Measurements from ENCODE around the gene CUX1. TPM values are rescaled to one million over a fixed set of nuclear protein-coding genes. Genes with fewer than 3 reads are reported as not detected.
A peak's percentile ranks its signal among the peaks of the same experiment; 100 is the strongest.

CUX1 gene
- total RNA-seq, 1 experiment from 2014 or later, result 49.8 TPM

DNA sequence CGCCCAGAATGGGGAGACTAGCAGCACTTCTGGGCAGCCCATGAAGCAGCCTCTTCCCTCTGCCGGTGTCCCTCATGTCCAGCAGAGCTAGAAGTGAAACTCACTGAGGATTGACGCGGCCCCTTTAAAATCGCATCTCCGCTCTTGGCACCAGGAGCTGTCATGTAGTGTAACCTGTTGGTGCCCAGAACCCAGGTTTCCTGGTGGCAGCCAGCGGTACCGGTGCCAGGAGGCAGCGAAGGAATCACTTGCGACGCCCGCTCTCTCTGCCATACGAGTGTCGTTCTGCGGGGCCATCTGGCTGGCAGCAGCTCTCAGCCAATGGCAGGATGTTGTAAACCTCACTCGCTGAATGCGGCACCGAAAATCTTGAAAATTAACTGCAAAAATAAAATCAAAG is 82.7 kb downstream of the CUX1 start:
- Histone ChIP-seq H3K27ac (no peak overlapping the region), H3K27me3 (replicated peaks) (no peaks in the 10 kb centered on the region), H3K4me1 (replicated peaks) (peaks cover 5% of the 10 kb centered on the region), H3K4me3 (peak overlapping the region; percentile 23), H3K36me3 (no peaks in the 10 kb centered on the region), H3K9me3 (replicated peaks) (no peaks in the 10 kb centered on the region)
- no peak for DNase-seq (ENCODE audit: low read depth in 1 of 2, low spot score in 2 of 2)

- Histone ChIP-seq H3K4me1 (replicated peaks) (peaks cover 10% of the 10 kb centered on the region), H3K27ac (no peak overlapping the region), H3K27me3 (replicated peaks) (no peaks in the 10 kb centered on the region), H3K36me3 (no peaks in the 10 kb centered on the region), H3K9me3 (replicated peaks) (no peaks in the 10 kb centered on the region; the same call in 1 of the 2 replicates), H3K4me3 (no peak overlapping the region)
- DNase-seq (ENCODE audit: low read depth in 1 of 2, low spot score in 2 of 2), result no peak
Measured at GRCh38 chr7:101901661-101902491, 84.5 kb downstream of the CUX1 start.

DNA sequence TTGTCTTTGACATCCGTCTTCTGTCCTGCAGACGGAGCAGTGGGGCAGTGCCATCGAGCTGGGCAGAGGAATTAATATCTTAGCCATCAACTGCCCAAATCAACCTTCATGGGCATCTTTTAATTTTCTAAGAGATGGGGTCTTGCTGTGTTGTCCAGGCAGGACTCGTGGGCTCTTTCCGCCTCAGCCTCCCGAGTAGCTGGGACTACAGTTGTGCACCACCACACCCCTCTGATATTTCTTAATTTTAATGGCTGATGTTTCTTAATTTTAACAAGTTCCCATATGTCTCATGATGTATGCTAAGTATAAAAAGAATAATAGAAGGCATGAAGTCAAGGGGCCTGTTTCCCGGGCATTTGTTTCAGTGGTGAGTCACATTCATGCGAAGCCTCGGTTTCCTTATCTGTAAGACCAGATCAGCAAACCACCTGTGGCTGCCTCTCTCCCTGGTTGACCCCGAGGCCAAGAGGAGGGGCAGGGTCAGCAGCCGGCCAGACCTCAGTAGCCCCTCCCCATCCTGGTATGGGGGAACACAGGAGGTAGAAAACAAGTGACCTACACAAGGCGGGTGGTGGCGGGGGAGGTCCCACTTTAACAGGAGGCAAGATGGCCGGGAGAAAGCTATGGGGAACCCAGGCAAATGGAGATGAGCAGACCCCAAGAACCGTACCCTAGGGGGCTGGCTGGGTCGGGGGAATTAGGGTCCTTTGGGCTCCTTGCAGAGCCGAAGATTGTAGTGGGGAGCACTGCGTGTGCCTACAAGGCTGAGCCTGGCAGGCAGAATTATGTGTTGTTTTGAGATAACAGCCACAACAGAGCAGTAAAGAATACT is 85.5 kb downstream of the CUX1 start:
- no peaks in the 10 kb centered on the region for H3K27me3 ChIP-seq (replicated peaks)
- H3K27ac ChIP-seq, result no peak overlapping the region
- no peaks in the 10 kb centered on the region for H3K36me3 ChIP-seq
- no peak for DNase-seq (ENCODE audit: low read depth in 1 of 2, low spot score in 2 of 2)
- H3K9me3 ChIP-seq (replicated peaks), result no peaks in the 10 kb centered on the region; the same call in 1 of the 2 replicates
- no peak overlapping the region for H3K4me3 ChIP-seq
- H3K4me1 ChIP-seq (replicated peaks), result peaks cover 10% of the 10 kb centered on the region

- Histone ChIP-seq H3K27ac (no peak overlapping the region), H3K27me3 (replicated peaks) (no peaks in the 10 kb centered on the region), H3K4me3 (no peak overlapping the region), H3K4me1 (replicated peaks) (peaks cover 10% of the 10 kb centered on the region), H3K9me3 (replicated peaks) (no peaks in the 10 kb centered on the region; the same call in 1 of the 2 replicates), H3K36me3 (no peaks in the 10 kb centered on the region)
- DNase-seq (ENCODE audit: low read depth in 1 of 2, low spot score in 2 of 2), result no peak
Measured at GRCh38 chr7:101903515-101903868, 86.1 kb downstream of the CUX1 start.

DNA sequence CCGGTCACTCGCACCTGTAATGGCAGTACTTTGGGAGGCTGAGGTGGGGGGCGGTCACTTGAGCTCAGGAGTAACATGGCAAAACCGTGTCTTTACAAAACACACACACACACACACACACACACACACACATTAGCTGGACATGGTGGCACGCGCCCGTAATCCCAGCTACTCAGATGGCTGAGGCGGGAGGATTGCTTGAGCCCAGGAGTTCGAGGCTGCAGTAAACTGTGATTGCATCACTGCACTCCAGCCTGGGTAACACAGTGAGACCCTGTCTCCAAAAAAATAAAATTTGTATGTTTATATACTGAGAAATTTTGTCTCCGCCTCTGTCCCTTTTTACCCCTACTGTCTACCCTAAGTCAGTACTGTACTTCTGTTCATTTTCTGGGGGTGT is 86.6 kb downstream of the CUX1 start:
- H3K4me3 ChIP-seq, result no peak overlapping the region
- H3K27me3 ChIP-seq (replicated peaks), result no peaks in the 10 kb centered on the region
- H3K36me3 ChIP-seq, result no peaks in the 10 kb centered on the region
- H3K27ac ChIP-seq, result no peak overlapping the region
- H3K4me1 ChIP-seq (replicated peaks), result peaks cover 10% of the 10 kb centered on the region
- no peak for DNase-seq (ENCODE audit: low read depth in 1 of 2, low spot score in 2 of 2)
- H3K9me3 ChIP-seq (replicated peaks), result no peaks in the 10 kb centered on the region; the same call in 1 of the 2 replicates

DNA sequence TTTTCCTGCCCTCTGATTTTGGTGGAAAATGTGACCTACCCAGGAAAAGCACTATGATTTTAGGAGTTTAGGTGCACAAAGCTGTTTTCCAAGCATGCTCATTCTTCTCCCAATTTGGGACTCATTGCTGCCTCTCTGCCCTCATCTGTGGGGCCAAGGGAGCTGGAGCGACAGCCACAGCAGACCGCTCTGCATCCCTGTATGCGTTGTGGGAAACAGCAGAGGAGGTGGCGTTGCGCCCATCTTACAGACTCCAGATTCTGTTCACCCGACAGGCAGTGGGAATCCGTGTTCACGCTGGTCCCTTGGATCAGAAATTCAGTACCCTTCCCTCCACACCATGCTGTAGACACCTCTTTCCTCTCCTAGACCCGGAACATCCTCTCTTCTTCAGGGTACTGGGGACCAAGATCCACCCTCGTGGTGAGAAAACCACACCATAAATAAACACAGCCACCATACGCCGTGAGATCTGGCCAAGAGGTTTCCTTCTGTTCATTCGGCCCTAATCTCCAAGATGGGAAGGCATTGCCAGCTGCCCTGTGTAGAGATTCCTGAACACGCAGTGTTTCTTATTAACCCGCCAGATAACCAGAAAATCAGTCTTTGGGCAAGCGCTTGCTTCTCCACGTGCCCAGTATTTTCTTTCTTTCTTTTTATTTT is 87.9 kb downstream of the CUX1 start:
- Histone ChIP-seq H3K27ac (no peak overlapping the region), H3K4me1 (replicated peaks) (peaks cover 6% of the 10 kb centered on the region), H3K27me3 (replicated peaks) (no peaks in the 10 kb centered on the region), H3K9me3 (replicated peaks) (no peaks in the 10 kb centered on the region; the same call in 1 of the 2 replicates), H3K36me3 (no peaks in the 10 kb centered on the region; the same call in 1 of the 2 replicates), H3K4me3 (no peak overlapping the region)
- no peak for DNase-seq (ENCODE audit: low read depth in 1 of 2, low spot score in 2 of 2)

GRCh38 chr7:101906291-101907240 is 89.1 kb downstream of the CUX1 start:
- Histone ChIP-seq H3K27ac (no peak overlapping the region), H3K4me1 (replicated peaks) (peaks cover 6% of the 10 kb centered on the region), H3K27me3 (replicated peaks) (no peaks in the 10 kb centered on the region), H3K4me3 (no peak overlapping the region), H3K9me3 (replicated peaks) (no peaks in the 10 kb centered on the region; the same call in 1 of the 2 replicates), H3K36me3 (no peaks in the 10 kb centered on the region; the same call in 1 of the 2 replicates)
- DNase-seq (ENCODE audit: low read depth in 1 of 2, low spot score in 2 of 2), result no peak

GRCh38 chr7:101910991-101911799 is 93.8 kb downstream of the CUX1 start:
- Histone ChIP-seq H3K4me1 (replicated peaks) (no peaks in the 10 kb centered on the region), H3K36me3 (peaks cover 9% of the 10 kb centered on the region), H3K27me3 (replicated peaks) (no peaks in the 10 kb centered on the region), H3K27ac (no peak overlapping the region), H3K9me3 (replicated peaks) (no peaks in the 10 kb centered on the region), H3K4me3 (no peak overlapping the region)
- no peak for DNase-seq (ENCODE audit: low read depth in 1 of 2, low spot score in 2 of 2)

GRCh38 chr7:101911800-101912715 is 94.6 kb downstream of the CUX1 start:
- DNase-seq (ENCODE audit: low read depth in 1 of 2, low spot score in 2 of 2), result no peak
- Histone ChIP-seq H3K27ac (no peak overlapping the region), H3K36me3 (peaks cover 13% of the 10 kb centered on the region), H3K9me3 (replicated peaks) (no peaks in the 10 kb centered on the region), H3K27me3 (replicated peaks) (no peaks in the 10 kb centered on the region), H3K4me1 (replicated peaks) (no peaks in the 10 kb centered on the region), H3K4me3 (no peak overlapping the region)

DNA sequence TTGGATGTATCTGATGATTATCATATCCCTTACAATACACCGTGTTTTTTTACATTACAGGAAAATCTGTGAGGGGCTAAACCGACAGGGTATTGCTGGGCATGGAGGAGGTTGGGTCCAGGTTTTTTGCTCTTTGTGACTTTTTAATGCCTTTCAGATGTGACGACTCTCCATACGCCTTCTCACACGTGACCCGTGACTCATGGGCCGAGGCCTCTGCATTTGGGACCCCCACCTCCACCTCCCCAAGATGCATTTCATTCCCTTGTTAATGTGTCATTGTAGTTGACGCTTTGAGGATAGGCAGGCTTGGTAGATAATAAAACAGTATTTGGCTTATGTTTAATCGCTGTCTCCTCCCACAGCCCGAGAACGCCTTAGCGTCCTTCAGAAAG is 95.3 kb downstream of the CUX1 start:
- Histone ChIP-seq H3K4me3 (no peak overlapping the region), H3K27me3 (replicated peaks) (no peaks in the 10 kb centered on the region), H3K36me3 (peaks cover 19% of the 10 kb centered on the region), H3K27ac (no peak overlapping the region), H3K4me1 (replicated peaks) (no peaks in the 10 kb centered on the region), H3K9me3 (replicated peaks) (no peaks in the 10 kb centered on the region)
- no peak for DNase-seq (ENCODE audit: low read depth in 1 of 2, low spot score in 2 of 2)

DNA sequence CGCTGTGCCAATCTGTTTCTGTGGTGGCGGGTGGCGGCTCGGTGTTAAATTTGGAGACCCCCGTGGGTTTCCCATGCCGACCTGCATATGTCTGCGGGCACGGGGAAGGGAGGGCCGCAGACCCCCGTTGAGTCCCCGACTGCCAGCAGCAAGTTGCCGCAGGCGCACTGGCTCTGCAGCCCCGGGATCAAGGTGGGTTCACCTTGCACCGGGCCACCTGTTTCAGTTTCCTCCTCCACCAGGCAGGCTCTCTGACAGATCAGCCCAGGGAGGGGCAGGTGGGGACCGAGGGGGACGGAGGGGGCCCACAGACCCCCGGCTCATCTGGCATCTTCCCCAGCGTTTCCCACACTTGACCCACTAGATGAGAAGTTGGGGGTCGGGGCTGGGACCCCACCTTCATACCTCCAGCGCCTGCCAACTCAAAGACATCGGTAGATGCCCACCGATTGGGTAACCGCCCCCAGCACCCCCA is 95.9 kb downstream of the CUX1 start:
- no peaks in the 10 kb centered on the region for H3K9me3 ChIP-seq (replicated peaks)
- peaks cover 24% of the 10 kb centered on the region for H3K36me3 ChIP-seq
- H3K27me3 ChIP-seq (replicated peaks), result no peaks in the 10 kb centered on the region
- H3K4me3 ChIP-seq, result no peak overlapping the region
- no peaks in the 10 kb centered on the region for H3K4me1 ChIP-seq (replicated peaks)
- no peak for DNase-seq (ENCODE audit: low read depth in 1 of 2, low spot score in 2 of 2)
- no peak overlapping the region for H3K27ac ChIP-seq

Measured in SJSA1 (cell line).